HG02678 (cell line): ENCODE results near the gene COQ8B.

ENCODE experiments used
- ATAC-seq: cut with Tn5 transposase; IDR thresholded peaks from one replicate; pipeline ENCODE4 v1.9.1; 2021; ENCODE audit warnings: mild to moderate bottlenecking, moderate library complexity; ENCODE audit not compliant: unreplicated experiment

COQ8B gene

DNA sequence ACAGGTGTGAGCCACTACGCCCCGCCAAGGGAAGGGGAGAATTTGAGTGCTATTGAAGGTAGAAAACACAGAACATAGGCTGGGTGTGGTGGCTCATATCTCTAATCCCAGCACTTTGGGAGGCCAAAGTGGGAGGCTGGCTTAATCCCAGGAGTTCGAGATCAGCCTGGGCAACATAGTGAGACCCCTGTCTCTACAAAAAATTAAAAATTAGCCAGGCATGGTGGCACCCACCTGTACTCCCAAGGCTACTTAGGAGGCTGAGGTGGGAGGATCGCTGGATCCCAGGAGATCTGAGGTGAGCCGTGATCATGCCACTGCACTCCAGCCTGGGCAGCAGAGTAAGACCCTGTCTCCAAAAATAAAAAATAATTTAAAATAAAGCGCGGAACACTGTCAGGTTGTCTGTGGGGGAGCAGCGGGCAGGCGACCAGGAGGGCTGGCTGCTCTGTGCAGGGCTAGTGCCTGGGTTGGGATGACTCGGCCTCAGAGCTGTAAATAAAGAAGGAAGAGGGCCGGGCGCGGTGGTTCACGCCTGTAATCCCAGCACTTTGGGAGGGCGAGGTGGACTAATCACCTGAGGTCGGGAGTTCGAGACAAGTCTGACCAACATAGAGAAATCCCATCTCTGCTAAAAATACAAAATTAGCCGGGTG lies 74.5 kb downstream of the COQ8B start:
- no peak for ATAC-seq
